GM19043 (cell line): Measurements from ENCODE around the gene LMBR1L.

ENCODE experiments used
- ATAC-seq: cut with Tn5 transposase; IDR thresholded peaks from one replicate; pipeline ENCODE4 v1.9.1; 2021; ENCODE audit warnings: low read depth; ENCODE audit not compliant: unreplicated experiment

Gene LMBR1L

GRCh38 chr12:49121047-49121696 lies 10.5 kb upstream of the LMBR1L start:
- no peak for ATAC-seq

- ATAC-seq: no peak
Observed at GRCh38 chr12:49111206-49111605, 559 bp upstream of the LMBR1L start.

GRCh38 chr12:49109641-49110463 lies 795 bp downstream of the LMBR1L start:
- no peak for ATAC-seq

- no peak for ATAC-seq
Observed at GRCh38 chr12:49108958-49109404, 1.7 kb downstream of the LMBR1L start.

GRCh38 chr12:49105504-49106084 lies 5.1 kb downstream of the LMBR1L start:
- ATAC-seq: no peak

- ATAC-seq: no peak
Observed at GRCh38 chr12:49104822-49105221, 5.8 kb downstream of the LMBR1L start.

GRCh38 chr12:49100380-49100779 lies 10.3 kb downstream of the LMBR1L start:
- no peak for ATAC-seq

GRCh38 chr12:49098703-49099102 lies 11.9 kb downstream of the LMBR1L start:
- ATAC-seq: no peak

- ATAC-seq: no peak
Observed at GRCh38 chr12:49098035-49098451, 12.6 kb downstream of the LMBR1L start.

- no peak for ATAC-seq
Observed at GRCh38 chr12:49097381-49097780, 13.3 kb downstream of the LMBR1L start.

- no peak for ATAC-seq
Observed at GRCh38 chr12:49094975-49095365, 15.7 kb downstream of the LMBR1L start.

- no peak for ATAC-seq
Observed at GRCh38 chr12:49094160-49094974, 16.3 kb downstream of the LMBR1L start, which contains the start of gene DHH. DHH (minus strand) TSS chr12:49094801; CDS start chr12:49094512, 289 bp downstream.

- no peak for ATAC-seq
Observed at GRCh38 chr12:49093792-49094159, 16.9 kb downstream of the LMBR1L start.

- ATAC-seq: no peak
Observed at GRCh38 chr12:49092816-49093406, 17.7 kb downstream of the LMBR1L start.

- no peak for ATAC-seq
Observed at GRCh38 chr12:49092086-49092815, 18.4 kb downstream of the LMBR1L start.

GRCh38 chr12:49091836-49092085 lies 18.9 kb downstream of the LMBR1L start:
- ATAC-seq: no peak

GRCh38 chr12:49091056-49091835 lies 19.4 kb downstream of the LMBR1L start:
- ATAC-seq: no peak

- ATAC-seq: no peak
Observed at GRCh38 chr12:49089821-49090773, 20.6 kb downstream of the LMBR1L start.
